GM12878 (cell line): ENCODE results near the gene SMO. TPM values are rescaled to one million over a fixed set of nuclear protein-coding genes. Genes with fewer than 3 reads are reported as not detected.

Source experiments
- ATAC-seq: fragments of 200-7000 bp; cut with Tn5 transposase; 3 replicates; pipeline ENCODE4 v1.9.1; 2020; ENCODE audit warnings: mild to moderate bottlenecking, moderate library complexity
- BruUV-seq: library from RNA; stranded (reverse); fragments of 400-500 nt; replicated peaks from 2 replicates; lab custom pipeline; 2021; lab: Mats Ljungman, UMichigan
- CTCF ChIA-PET: fragments of 300-600 bp; sonication (Branson Sonifier 250); formaldehyde crosslinking; extraction: SDS; loops from one replicate; lab custom pipeline; 2021; ENCODE audit warnings: inconsistent platforms; lab: Yijun Ruan, JAX
- POLR2A ChIA-PET: fragments of 350-600 bp; formaldehyde crosslinking; extraction: SDS; loops from one replicate; lab custom pipeline; 2021; ENCODE audit warnings: inconsistent platforms; lab: Charles Lee
- RAD21 ChIA-PET: fragments of 300-600 bp; sonication (Branson Sonifier 250); formaldehyde crosslinking; loops from one replicate; lab custom pipeline; 2023; ENCODE audit warnings: antibody characterized with exemption; ENCODE audit not compliant: unreplicated experiment; lab: Charles Lee
- SMC1A ChIA-PET: fragments of 300-600 bp; sonication (Branson Sonifier 250); formaldehyde crosslinking; loops from one replicate; lab custom pipeline; 2023; ENCODE audit not compliant: unreplicated experiment, uncharacterized antibody; lab: Charles Lee
- DNase-seq: peaks from one replicate; pipeline ENCODE4 v3.0.0-alpha.2; 2011; ENCODE audit warnings: low read depth, low spot score
- FAIRE-seq: peaks from 3 replicates; lab custom pipeline; 2011; peaks lifted over from hg19 to GRCh38; lab: Jason Lieb, UNC
- H2AFZ ChIP-seq: 2 replicates; pipeline ENCODE4 v1.6.0; 2011; ENCODE audit warnings: low read depth, low read length, control low read depth; ENCODE audit not compliant: control insufficient read depth
- H3K27ac ChIP-seq: 2 replicates; pipeline ENCODE4 v1.5.1; 2011; ENCODE audit warnings: control low read depth; ENCODE audit not compliant: control insufficient read depth, insufficient read depth
- H3K27me3 ChIP-seq, 2 experiments: replicated peaks in 1 of 2; 2 replicates each; pipeline versions ENCODE4 v1.6.0 to v1.6.1; 2011; ENCODE audit warnings: low read length in 1 of 2; ENCODE audit not compliant: control insufficient read depth in 2 of 2, insufficient read depth in 2 of 2
- H3K36me3 ChIP-seq, 2 experiments: 2 replicates each; pipeline ENCODE4 v1.5.1; 2011; ENCODE audit warnings: low read length in 1 of 2; ENCODE audit not compliant: control insufficient read depth in 2 of 2, insufficient read depth in 2 of 2
- H3K4me1 ChIP-seq: 2 replicates; pipeline ENCODE4 v1.6.1; 2011; ENCODE audit warnings: mild to moderate bottlenecking, low read length, moderate library complexity, mixed read lengths; ENCODE audit not compliant: control insufficient read depth, insufficient read depth
- H3K4me2 ChIP-seq: 2 replicates; pipeline ENCODE4 v1.6.0; 2011; ENCODE audit warnings: control low read depth; ENCODE audit not compliant: control insufficient read depth, insufficient read depth
- H3K4me3 ChIP-seq: fragments of 200-600 bp; sonication (generic); 2 replicates; pipeline ENCODE4 v1.5.1; 2016
- H3K79me2 ChIP-seq: 2 replicates; pipeline ENCODE4 v1.6.0; 2011; ENCODE audit warnings: low read length; ENCODE audit not compliant: control insufficient read depth, insufficient read depth
- H3K9ac ChIP-seq: 2 replicates; pipeline ENCODE4 v1.8.0; 2011; ENCODE audit warnings: low read length, control low read depth, mixed read lengths; ENCODE audit not compliant: control insufficient read depth, insufficient read depth
- H3K9me3 ChIP-seq: replicated peaks from 3 replicates; pipeline ENCODE4 v1.5.1; 2011; ENCODE audit warnings: mild to moderate bottlenecking, low read length; ENCODE audit not compliant: control insufficient read depth, insufficient read depth
- H4K20me1 ChIP-seq: 2 replicates; pipeline ENCODE4 v1.6.0; 2011; ENCODE audit not compliant: control insufficient read depth, insufficient read depth
- CBFB ChIP-seq: IDR thresholded peaks from 2 replicates; pipeline ENCODE4 v1.6.1; 2016; ENCODE audit warnings: antibody characterized with exemption, low read depth
- CREM ChIP-seq: IDR thresholded peaks from 2 replicates; pipeline ENCODE4 v1.6.1; 2014; ENCODE audit warnings: antibody characterized with exemption, low read depth
- SPI1 ChIP-seq: IDR thresholded peaks from 2 replicates; pipeline ENCODE4 v1.6.1; 2011; ENCODE audit warnings: low read depth, mild to moderate bottlenecking, low read length, moderate library complexity, borderline replicate concordance; ENCODE audit not compliant: insufficient read depth
- WGBS: methylation state at CpG from one replicate; pipeline ENCODE4 v1.1.6; 2016; ENCODE audit warnings: low lambda C conversion rate; ENCODE audit not compliant: insufficient replicate concordance, insufficient coverage; ENCODE audit errors: missing lambda C conversion rate; 5-methylcytosine and 5-hydroxymethylcytosine counted together
- in situ Hi-C: fragments of 300-500 bp; cut with MboI; formaldehyde crosslinking; loops from 9 replicates; pipeline ENCODE4 v1.14.3; 2018; ENCODE audit warnings: mixed read lengths
- intact Hi-C: fragments of 100-400 bp; cut with micrococcal nuclease; formaldehyde crosslinking; loops from one replicate; pipeline ENCODE4 v1.14.2; 2022; ENCODE audit not compliant: unreplicated experiment
- polyA plus RNA-seq, 11 experiments: library from polyadenylated mRNA; depleted of rRNA in 4 of 11; unstranded in 6 of 11; stranded (reverse) in 5 of 11; fragments of >200 nt; fragmentation: Nextera tagmentation in 4 of 11; fragmentation: Illumina TruSeq in 1 of 11; extraction: Ambion mirVana in 4 of 11; extraction: Trizol in 1 of 11; gene quantifications; 1 replicate in 1 of 11; 2 replicates in 10 of 11; pipeline versions ENCODE4 v1.2.1 to v1.2.3, GENCODE V29; 2011 to 2016; ENCODE audit warnings: inconsistent platforms in 2 of 11, missing spikeins in 2 of 11, low read depth in 1 of 11
- total RNA-seq, 4 experiments: library from RNA; depleted of rRNA in 3 of 4; stranded (reverse); fragments of >200 nt in 3 of 4; fragmentation: Illumina TruSeq in 1 of 4; extraction: Trizol in 1 of 4; gene quantifications; 2 replicates each; pipeline versions ENCODE4 v1.2.1 to v1.2.3, GENCODE V29; 2013 to 2021
- TF ChIP-seq, protein P1 (sequence below): fragments of 450-650 bp; IDR thresholded peaks from 2 replicates; pipeline ENCODE4 v1.6.1; 2017; ENCODE audit warnings: antibody characterized with exemption, mild to moderate bottlenecking, moderate library complexity

The SMO gene
- total and polyA plus RNA-seq, 10 of the 15 experiments (the other 5 are each of a cell fraction or from before 2014, with no cell fraction given) = 0.40 to 11.2 (median 2.6) TPM

DNA sequence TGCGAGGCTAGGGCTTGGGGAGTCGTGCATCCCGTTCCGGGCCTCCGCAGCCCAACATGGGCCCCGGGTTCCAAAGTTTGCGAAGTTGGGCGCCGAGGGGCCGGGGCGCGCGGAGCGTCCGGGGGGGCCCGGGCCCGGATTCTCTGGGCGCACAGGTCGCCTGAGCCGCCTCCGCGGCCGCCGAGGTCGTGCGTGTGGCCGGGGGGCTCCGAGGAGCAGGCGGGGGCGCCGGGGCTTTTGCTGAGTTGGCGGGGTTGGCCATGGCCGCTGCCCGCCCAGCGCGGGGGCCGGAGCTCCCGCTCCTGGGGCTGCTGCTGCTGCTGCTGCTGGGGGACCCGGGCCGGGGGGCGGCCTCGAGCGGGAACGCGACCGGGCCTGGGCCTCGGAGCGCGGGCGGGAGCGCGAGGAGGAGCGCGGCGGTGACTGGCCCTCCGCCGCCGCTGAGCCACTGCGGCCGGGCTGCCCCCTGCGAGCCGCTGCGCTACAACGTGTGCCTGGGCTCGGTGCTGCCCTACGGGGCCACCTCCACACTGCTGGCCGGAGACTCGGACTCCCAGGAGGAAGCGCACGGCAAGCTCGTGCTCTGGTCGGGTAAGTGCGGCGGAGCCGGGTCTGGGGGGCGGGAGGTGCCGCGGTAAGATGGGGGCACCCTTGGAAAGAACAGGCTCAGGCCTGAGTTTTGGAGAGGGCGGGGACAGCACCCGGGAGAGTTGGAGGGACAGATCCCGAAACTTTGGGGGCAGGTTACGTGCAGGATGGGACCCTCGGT lies 643 bp downstream of the SMO start (continued):
- TF ChIP-seq, protein P1, sequence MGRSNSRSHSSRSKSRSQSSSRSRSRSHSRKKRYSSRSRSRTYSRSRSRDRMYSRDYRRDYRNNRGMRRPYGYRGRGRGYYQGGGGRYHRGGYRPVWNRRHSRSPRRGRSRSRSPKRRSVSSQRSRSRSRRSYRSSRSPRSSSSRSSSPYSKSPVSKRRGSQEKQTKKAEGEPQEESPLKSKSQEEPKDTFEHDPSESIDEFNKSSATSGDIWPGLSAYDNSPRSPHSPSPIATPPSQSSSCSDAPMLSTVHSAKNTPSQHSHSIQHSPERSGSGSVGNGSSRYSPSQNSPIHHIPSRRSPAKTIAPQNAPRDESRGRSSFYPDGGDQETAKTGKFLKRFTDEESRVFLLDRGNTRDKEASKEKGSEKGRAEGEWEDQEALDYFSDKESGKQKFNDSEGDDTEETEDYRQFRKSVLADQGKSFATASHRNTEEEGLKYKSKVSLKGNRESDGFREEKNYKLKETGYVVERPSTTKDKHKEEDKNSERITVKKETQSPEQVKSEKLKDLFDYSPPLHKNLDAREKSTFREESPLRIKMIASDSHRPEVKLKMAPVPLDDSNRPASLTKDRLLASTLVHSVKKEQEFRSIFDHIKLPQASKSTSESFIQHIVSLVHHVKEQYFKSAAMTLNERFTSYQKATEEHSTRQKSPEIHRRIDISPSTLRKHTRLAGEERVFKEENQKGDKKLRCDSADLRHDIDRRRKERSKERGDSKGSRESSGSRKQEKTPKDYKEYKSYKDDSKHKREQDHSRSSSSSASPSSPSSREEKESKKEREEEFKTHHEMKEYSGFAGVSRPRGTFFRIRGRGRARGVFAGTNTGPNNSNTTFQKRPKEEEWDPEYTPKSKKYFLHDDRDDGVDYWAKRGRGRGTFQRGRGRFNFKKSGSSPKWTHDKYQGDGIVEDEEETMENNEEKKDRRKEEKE = no peak

DNA sequence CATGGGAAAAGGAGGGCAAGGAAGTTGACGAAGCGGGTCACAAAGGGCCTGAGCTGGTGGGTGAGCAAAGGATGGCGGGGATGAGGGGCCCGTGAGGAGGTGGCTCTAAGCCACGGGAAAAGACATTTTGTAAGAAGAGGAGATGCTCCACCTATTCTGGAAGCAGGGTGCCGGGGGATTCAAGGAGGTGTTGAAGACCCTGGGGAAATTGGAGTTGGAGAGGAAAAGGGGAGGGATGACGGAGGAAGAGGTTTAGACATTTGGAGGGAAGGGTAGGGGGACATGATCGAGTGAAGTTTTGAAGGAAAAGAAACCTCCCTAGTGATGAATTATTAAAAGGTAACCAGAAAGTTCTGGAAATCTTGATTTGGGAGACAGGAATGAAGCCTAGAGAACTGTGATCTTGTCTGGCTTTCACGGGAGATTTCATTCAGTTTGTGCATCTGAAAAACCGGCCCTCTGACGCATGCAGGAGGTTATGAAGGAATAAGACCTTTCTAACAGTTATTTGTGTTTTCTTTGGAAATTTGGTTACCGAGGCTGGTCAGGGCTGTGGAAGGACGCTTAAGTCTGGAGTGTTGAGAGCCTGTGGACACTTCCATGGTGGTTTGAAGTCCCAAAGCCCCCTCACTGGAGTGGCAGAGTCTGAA lies 1.4 kb downstream of the SMO start:
- ChIA-PET SMC1A (no interaction called here), POLR2A (no interaction called here), RAD21 (no interaction called here), CTCF (interaction anchor here (0.6 to 1.6 kb wide), 2 partner anchors 21 to 26 kb away, joined by 3 read pairs; no protein-coding TSS in a partner anchor)
- intact Hi-C loops = no loop called here
- DNase-seq (no peak), FAIRE-seq (no peak), ATAC-seq (no peak)
- Histone ChIP-seq H3K4me2 (peak overlapping the region; percentile 99), H2AFZ (peak overlapping the region; percentile 75), H3K27ac (no peak overlapping the region), H3K36me3 (no peaks in the 10 kb centered on the region), H4K20me1 (no peaks in the 10 kb centered on the region), H3K27me3 (0 out of 4 replicates have a peak, but pooled peaks cover 0 to 1% of the 10 kb centered on the region in 2 experiments), H3K79me2 (no peaks in the 10 kb centered on the region; the same call in 1 of the 2 replicates), H3K9me3 (no peaks in the 10 kb centered on the region), H3K4me1 (peaks cover 8% of the 10 kb centered on the region), H3K9ac (peak overlapping the region; percentile 73), H3K4me3 (peak overlapping the region; percentile 92)
- 81% methylated on average over 13 of the region's 13 CpGs for WGBS
- BruUV-seq = no TSS peak
- TF ChIP-seq CREM (no peak), CBFB (no peak), SPI1 (no peak)
- in situ Hi-C loops = no loop called here
